ENCODE data around the gene ERC2. TPM values are rescaled to one million over a fixed set of nuclear protein-coding genes. Genes with fewer than 3 reads are reported as not detected.
"Not testable (repeated sequence)": the region's sequence is repeated elsewhere in the genome, so short reads cannot be mapped to it uniquely, and the experiment has no call there.

ERC2 gene
- total RNA-seq, 2 donors from 2014 or later: 1.2 TPM; not detected in 1

GRCh38 chr3:56042326-56042951 is 425.8 kb downstream of the ERC2 start:
- Histone ChIP-seq H3K27me3 (replicated peaks; ENCODE audit: insufficient read depth) (no peaks in the 10 kb centered on the region), H3K27ac (no peak overlapping the region), H3K4me3 (no peak overlapping the region), H3K4me1 (ENCODE audit: control insufficient read depth in 1 of 2, low read depth in 2 of 2) (no peaks in the 10 kb centered on the region), H3K36me3 (no peaks in the 10 kb centered on the region), H3K9me3 (no peaks in the 10 kb centered on the region)
- ATAC-seq (ENCODE audit: insufficient number of reproducible peaks, low FRiP score, low read depth): no peak
- no peak for DNase-seq (ENCODE audit: low spot score)
- no peak for TF ChIP-seq CTCF (IDR thresholded peaks at IDR 0.05)

- TF ChIP-seq CTCF (IDR thresholded peaks at IDR 0.05): no peak
- H3K27me3 ChIP-seq (replicated peaks; ENCODE audit: insufficient read depth): no peaks in the 10 kb centered on the region
- no peaks in the 10 kb centered on the region for H3K4me1 ChIP-seq (ENCODE audit: control insufficient read depth in 1 of 2, low read depth in 2 of 2)
- H3K4me3 ChIP-seq: no peak overlapping the region
- H3K9me3 ChIP-seq: no peaks in the 10 kb centered on the region
- no peak for ATAC-seq (ENCODE audit: insufficient number of reproducible peaks, low FRiP score, low read depth)
- H3K36me3 ChIP-seq: no peaks in the 10 kb centered on the region
- no peak for DNase-seq (ENCODE audit: low spot score)
- H3K27ac ChIP-seq: no peak overlapping the region
Measured at GRCh38 chr3:56025326-56025725, 442.9 kb downstream of the ERC2 start.

GRCh38 chr3:56023546-56023945 is 444.7 kb downstream of the ERC2 start:
- no peak for ATAC-seq (ENCODE audit: insufficient number of reproducible peaks, low FRiP score, low read depth)

GRCh38 chr3:56022619-56023018 is 445.6 kb downstream of the ERC2 start:
- TF ChIP-seq CTCF (IDR thresholded peaks at IDR 0.05): no peak
- Histone ChIP-seq H3K27ac (no peak overlapping the region), H3K27me3 (replicated peaks; ENCODE audit: insufficient read depth) (no peaks in the 10 kb centered on the region), H3K36me3 (no peaks in the 10 kb centered on the region), H3K9me3 (no peaks in the 10 kb centered on the region), H3K4me3 (no peak overlapping the region), H3K4me1 (ENCODE audit: control insufficient read depth in 1 of 2, low read depth in 2 of 2) (no peaks in the 10 kb centered on the region)
- ATAC-seq (ENCODE audit: insufficient number of reproducible peaks, low FRiP score, low read depth) (no peak), DNase-seq (ENCODE audit: low spot score) (no peak)

More at GRCh38 chr3:56023546-56023945, 444.7 kb downstream of the ERC2 start:
- Histone ChIP-seq H3K4me3 (no peak overlapping the region), H3K27ac (no peak overlapping the region), H3K27me3 (replicated peaks; ENCODE audit: insufficient read depth) (no peaks in the 10 kb centered on the region), H3K4me1 (ENCODE audit: control insufficient read depth in 1 of 2, low read depth in 2 of 2) (no peaks in the 10 kb centered on the region), H3K9me3 (no peaks in the 10 kb centered on the region), H3K36me3 (no peaks in the 10 kb centered on the region)
- TF ChIP-seq CTCF (IDR thresholded peaks at IDR 0.05): no peak
- DNase-seq (ENCODE audit: low spot score): no peak

GRCh38 chr3:56019490-56020146 is 448.6 kb downstream of the ERC2 start:
- Histone ChIP-seq H3K27me3 (replicated peaks; ENCODE audit: insufficient read depth) (no peaks in the 10 kb centered on the region), H3K4me3 (no peak overlapping the region), H3K4me1 (ENCODE audit: control insufficient read depth in 1 of 2, low read depth in 2 of 2) (no peaks in the 10 kb centered on the region), H3K9me3 (no peaks in the 10 kb centered on the region), H3K36me3 (no peaks in the 10 kb centered on the region), H3K27ac (no peak overlapping the region)
- TF ChIP-seq CTCF (IDR thresholded peaks at IDR 0.05): no peak
- DNase-seq (ENCODE audit: low spot score) (no peak), ATAC-seq (ENCODE audit: insufficient number of reproducible peaks, low FRiP score, low read depth) (no peak)

GRCh38 chr3:56015374-56015773 is 452.9 kb downstream of the ERC2 start:
- not testable (repeated sequence) for H3K27me3 ChIP-seq (replicated peaks; ENCODE audit: insufficient read depth); H3K9me3 ChIP-seq; ATAC-seq (ENCODE audit: insufficient number of reproducible peaks, low FRiP score, low read depth); H3K36me3 ChIP-seq; H3K4me3 ChIP-seq; H3K4me1 ChIP-seq (ENCODE audit: control insufficient read depth in 1 of 2, low read depth in 2 of 2); DNase-seq (ENCODE audit: low spot score); H3K27ac ChIP-seq
